Measurements from ENCODE around the gene MESP1. TPM values are rescaled to one million over a fixed set of nuclear protein-coding genes. Genes with fewer than 3 reads are reported as not detected.

MESP1 gene
- polyA plus RNA-seq, 1 donor (not counting 4 experiments of a cell fraction or from before 2014, with no cell fraction given), result not detected

DNA sequence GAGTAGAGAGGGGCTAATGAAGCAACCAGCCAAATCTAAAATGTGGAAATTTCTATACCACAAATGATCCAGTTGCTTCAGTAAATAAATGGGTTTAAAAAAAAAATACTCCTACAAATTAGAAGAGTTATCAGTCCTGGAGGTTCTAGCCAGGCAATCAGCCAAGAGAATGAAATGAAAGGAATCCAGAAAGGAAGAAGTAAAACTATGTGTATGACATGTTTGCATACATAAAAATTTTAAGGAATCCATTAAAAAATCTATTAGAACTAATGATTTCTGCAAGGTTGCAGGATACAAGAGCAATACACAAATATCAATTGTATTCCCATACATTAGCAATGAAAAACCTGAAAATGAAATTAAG, 34.7 kb upstream of the MESP1 start:
- peaks cover 23% of the 10 kb centered on the region for H3K4me1 ChIP-seq (ENCODE audit: control insufficient read depth, extremely low read depth, insufficient read depth, low read length)
- dilution Hi-C loops (cut with MboI; ENCODE audit: extremely low pct_ligation_motif_present, low sequenced_read_pairs), result no loop called here

DNA sequence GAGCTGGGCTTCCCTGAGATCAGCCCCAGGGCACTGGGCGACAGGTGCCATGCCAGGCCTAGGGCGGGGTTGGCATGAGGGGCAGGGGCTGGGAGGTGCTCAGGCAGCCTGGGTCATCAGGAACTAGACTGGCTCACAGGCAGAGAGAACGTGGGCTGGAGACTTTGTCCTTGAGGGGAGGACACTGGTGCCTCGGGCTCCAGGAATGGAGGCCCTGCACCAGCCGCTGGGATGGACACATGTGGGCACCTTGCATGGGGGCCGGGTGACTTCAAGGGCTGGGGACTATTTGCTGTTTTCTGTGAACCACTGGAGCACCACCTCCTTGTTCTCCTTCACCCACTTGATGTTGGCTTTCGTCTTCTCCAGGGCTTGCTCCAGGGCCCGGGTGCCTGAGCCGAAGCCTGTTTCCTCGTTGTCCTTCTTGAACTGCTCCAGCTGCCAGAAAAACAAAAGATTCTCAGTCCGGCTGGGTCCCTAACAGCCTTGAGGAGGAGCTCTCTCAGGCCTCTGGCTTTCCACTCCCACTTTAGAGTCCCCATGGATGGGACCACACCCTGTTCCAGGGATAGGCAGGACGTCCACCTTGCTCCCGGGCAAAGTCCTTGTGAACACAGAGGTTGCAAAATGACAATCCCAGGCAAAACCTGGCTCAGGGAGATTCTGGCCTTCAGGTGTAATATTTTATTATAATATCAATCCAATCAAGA, 34.2 kb upstream of the MESP1 start:
- Histone ChIP-seq H3K27ac (ENCODE audit: control insufficient read depth, insufficient read depth, low read length) (no peak overlapping the region), H3K27me3 (ENCODE audit: control insufficient read depth, extremely low read depth, insufficient read depth, low read length) (no peaks in the 10 kb centered on the region), H4K20me1 (ENCODE audit: control insufficient read depth, extremely low read depth, insufficient read depth, low read length) (no peaks in the 10 kb centered on the region), H3K4me2 (ENCODE audit: control insufficient read depth, extremely low read depth, insufficient read depth, low read depth, low read length) (no peak overlapping the region), H3K4me3 (ENCODE audit: control insufficient read depth in 2 of 3, extremely low read depth in 1 of 3, insufficient read depth in 2 of 3, low read depth in 1 of 3, low read length in 3 of 3) (no peak overlapping the region), H3K36me3 (ENCODE audit: control insufficient read depth in 2 of 2, extremely low read depth in 1 of 2, insufficient read depth in 2 of 2, low read length in 2 of 2) (no peaks in the 10 kb centered on the region), H3K9ac (ENCODE audit: control insufficient read depth, extremely low read depth, insufficient read depth, low read length) (no peak overlapping the region), H3K79me2 (ENCODE audit: control insufficient read depth, insufficient read depth, low read length) (no peaks in the 10 kb centered on the region), H2AFZ (ENCODE audit: control insufficient read depth, low read length) (peak overlapping the region; percentile 23), H3K9me3 (ENCODE audit: control insufficient read depth, low read depth, low read length) (no peaks in the 10 kb centered on the region), H3K9me1 (ENCODE audit: control insufficient read depth, extremely low read depth, insufficient read depth, low read length) (peaks cover 2% of the 10 kb centered on the region), H3K4me1 (ENCODE audit: control insufficient read depth, extremely low read depth, insufficient read depth, low read length) (peaks cover 28% of the 10 kb centered on the region)
- FAIRE-seq (no peak), DNase-seq (ENCODE audit: low read depth, low spot score) (no peak)
- TF ChIP-seq EZH2 (IDR thresholded peaks at IDR 0.05; ENCODE audit: low read length) (no peak), CTCF (optimal IDR thresholded peaks at IDR 0.05 in 1 of 3, IDR thresholded peaks at IDR 0.05 in 1 of 3, conservative IDR thresholded peaks at IDR 0.05 in 1 of 3; ENCODE audit: extremely low read depth in 1 of 3, insufficient read depth in 2 of 3, low read length in 3 of 3) (no peak)
- dilution Hi-C loops (cut with MboI; ENCODE audit: extremely low pct_ligation_motif_present, low sequenced_read_pairs), result no loop called here

More for the DNA sequence above, 34.7 kb upstream of the MESP1 start:
- H3K36me3 ChIP-seq (ENCODE audit: control insufficient read depth in 2 of 2, extremely low read depth in 1 of 2, insufficient read depth in 2 of 2, low read length in 2 of 2), result no peaks in the 10 kb centered on the region
- TF ChIP-seq CTCF (optimal IDR thresholded peaks at IDR 0.05 in 1 of 3, IDR thresholded peaks at IDR 0.05 in 1 of 3, conservative IDR thresholded peaks at IDR 0.05 in 1 of 3; ENCODE audit: extremely low read depth in 1 of 3, insufficient read depth in 2 of 3, low read length in 3 of 3), result no peak
- TF ChIP-seq EZH2 (IDR thresholded peaks at IDR 0.05; ENCODE audit: low read length), result no peak
- no peaks in the 10 kb centered on the region for H3K9me3 ChIP-seq (ENCODE audit: control insufficient read depth, low read depth, low read length)
- no peak overlapping the region for H3K9ac ChIP-seq (ENCODE audit: control insufficient read depth, extremely low read depth, insufficient read depth, low read length)
- no peak overlapping the region for H2AFZ ChIP-seq (ENCODE audit: control insufficient read depth, low read length)
- no peaks in the 10 kb centered on the region for H4K20me1 ChIP-seq (ENCODE audit: control insufficient read depth, extremely low read depth, insufficient read depth, low read length)
- peaks cover 2% of the 10 kb centered on the region for H3K9me1 ChIP-seq (ENCODE audit: control insufficient read depth, extremely low read depth, insufficient read depth, low read length)
- H3K4me2 ChIP-seq (ENCODE audit: control insufficient read depth, extremely low read depth, insufficient read depth, low read depth, low read length), result no peak overlapping the region
- DNase-seq (ENCODE audit: low read depth, low spot score) (no peak), FAIRE-seq (no peak)
- no peak overlapping the region for H3K27ac ChIP-seq (ENCODE audit: control insufficient read depth, insufficient read depth, low read length)
- no peak overlapping the region for H3K4me3 ChIP-seq (ENCODE audit: control insufficient read depth in 2 of 3, extremely low read depth in 1 of 3, insufficient read depth in 2 of 3, low read depth in 1 of 3, low read length in 3 of 3)
- no peaks in the 10 kb centered on the region for H3K79me2 ChIP-seq (ENCODE audit: control insufficient read depth, insufficient read depth, low read length)
- H3K27me3 ChIP-seq (ENCODE audit: control insufficient read depth, extremely low read depth, insufficient read depth, low read length), result no peaks in the 10 kb centered on the region
